Forelimb muscle (tissue), 1 donor: ENCODE results near the gene SLC9A5. TPM values are rescaled to one million over a fixed set of nuclear protein-coding genes. Genes with fewer than 3 reads are reported as not detected.

Experiments used
- DNase-seq: peaks from one replicate; pipeline ENCODE4 v3.0.0-alpha.2; 2013; ENCODE audit warnings: low read depth
- polyA plus RNA-seq: library from polyadenylated mRNA; unstranded; fragments of 120-200 nt; gene quantifications from one replicate; pipeline ENCODE4 v1.2.1, GENCODE V29; 2013; ENCODE audit not compliant: insufficient read length

The SLC9A5 gene, protein sequence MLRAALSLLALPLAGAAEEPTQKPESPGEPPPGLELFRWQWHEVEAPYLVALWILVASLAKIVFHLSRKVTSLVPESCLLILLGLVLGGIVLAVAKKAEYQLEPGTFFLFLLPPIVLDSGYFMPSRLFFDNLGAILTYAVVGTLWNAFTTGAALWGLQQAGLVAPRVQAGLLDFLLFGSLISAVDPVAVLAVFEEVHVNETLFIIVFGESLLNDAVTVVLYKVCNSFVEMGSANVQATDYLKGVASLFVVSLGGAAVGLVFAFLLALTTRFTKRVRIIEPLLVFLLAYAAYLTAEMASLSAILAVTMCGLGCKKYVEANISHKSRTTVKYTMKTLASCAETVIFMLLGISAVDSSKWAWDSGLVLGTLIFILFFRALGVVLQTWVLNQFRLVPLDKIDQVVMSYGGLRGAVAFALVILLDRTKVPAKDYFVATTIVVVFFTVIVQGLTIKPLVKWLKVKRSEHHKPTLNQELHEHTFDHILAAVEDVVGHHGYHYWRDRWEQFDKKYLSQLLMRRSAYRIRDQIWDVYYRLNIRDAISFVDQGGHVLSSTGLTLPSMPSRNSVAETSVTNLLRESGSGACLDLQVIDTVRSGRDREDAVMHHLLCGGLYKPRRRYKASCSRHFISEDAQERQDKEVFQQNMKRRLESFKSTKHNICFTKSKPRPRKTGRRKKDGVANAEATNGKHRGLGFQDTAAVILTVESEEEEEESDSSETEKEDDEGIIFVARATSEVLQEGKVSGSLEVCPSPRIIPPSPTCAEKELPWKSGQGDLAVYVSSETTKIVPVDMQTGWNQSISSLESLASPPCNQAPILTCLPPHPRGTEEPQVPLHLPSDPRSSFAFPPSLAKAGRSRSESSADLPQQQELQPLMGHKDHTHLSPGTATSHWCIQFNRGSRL
- 1.2 TPM for polyA plus RNA-seq

DNA sequence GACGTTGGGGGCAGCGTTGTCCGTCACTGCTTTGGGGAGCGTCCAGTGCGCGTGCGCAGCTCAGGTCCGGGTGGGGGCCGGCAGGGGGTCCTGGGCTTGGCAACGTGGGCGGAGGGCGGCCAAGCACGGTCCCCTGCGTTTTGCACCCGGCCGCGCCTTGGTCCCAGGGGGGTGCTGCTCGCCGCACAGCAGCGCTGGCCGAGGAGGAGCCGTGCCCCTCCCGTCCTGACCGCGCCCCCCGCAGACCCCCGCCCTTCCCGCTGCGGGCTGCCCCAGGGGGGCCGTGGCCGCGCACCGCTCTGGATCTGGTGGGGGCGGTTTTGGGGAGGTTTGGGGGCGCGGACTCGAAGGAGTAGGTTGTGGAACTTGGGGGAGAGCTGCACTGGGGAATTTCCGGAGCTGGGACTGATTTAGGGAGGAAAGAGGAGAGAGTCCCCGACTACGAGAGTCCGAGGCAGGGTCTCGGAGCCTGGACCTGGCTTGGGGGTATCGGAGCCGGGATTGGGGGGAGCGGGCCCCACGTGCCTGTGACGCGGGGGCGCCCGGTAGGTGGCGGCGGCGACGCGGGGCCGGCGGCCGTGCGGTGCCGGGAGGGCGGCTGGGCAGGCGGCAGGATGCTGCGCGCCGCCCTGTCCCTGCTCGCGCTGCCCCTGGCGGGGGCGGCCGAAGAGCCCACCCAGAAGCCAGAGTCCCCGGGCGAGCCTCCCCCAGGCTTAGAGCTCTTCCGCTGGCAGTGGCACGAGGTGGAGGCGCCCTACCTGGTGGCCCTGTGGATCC is at the start of gene SLC9A5:
Gene SLC9A5 (plus strand): TSS at position 579 of the 777 bp plus-strand sequence. CDS start 36 bp downstream, at position 615.
- DNase-seq = no peak

GRCh38 chr16:67199011-67199807 is 49.6 kb upstream of the SLC9A5 start, which contains the start of gene ELMO3:
Gene ELMO3, plus strand, starts transcription at chr16:67199131. Its CDS starts 196 bp downstream, at chr16:67199327.
- no peak for DNase-seq

DNA sequence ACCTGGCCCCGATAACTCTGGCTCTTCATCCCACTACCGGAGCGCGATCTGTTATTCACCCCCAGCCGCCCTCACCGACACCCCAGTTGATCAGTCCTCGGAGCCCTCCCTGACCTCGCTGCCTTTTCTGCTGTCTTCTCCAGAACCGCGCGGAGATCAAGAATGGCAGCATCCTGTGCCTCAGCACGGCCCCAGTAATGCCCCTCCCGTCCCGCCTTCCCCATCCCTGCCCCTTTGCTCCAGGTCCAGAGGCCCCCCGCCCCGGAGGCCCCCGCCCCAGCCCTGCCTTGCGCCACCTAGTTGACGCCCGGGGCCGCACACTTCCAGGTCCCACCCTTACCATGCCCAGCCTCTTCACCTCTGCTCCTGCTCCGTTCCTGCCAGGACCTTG is 49.0 kb upstream of the SLC9A5 start:
- no peak for DNase-seq

- DNase-seq = no peak
These were observed 48.3 kb upstream of the SLC9A5 start for GRCh38 chr16:67200491-67200890.

GRCh38 chr16:67201411-67202345 is 47.1 kb upstream of the SLC9A5 start:
- no peak for DNase-seq

GRCh38 chr16:67202426-67202825 is 46.4 kb upstream of the SLC9A5 start:
- DNase-seq = no peak

- no peak for DNase-seq
These were observed 45.8 kb upstream of the SLC9A5 start for GRCh38 chr16:67202956-67203493.

- no peak for DNase-seq
These were observed 44.7 kb upstream of the SLC9A5 start for GRCh38 chr16:67204076-67204475.

GRCh38 chr16:67206129-67206837 is 42.5 kb upstream of the SLC9A5 start:
- DNase-seq = no peak

DNA sequence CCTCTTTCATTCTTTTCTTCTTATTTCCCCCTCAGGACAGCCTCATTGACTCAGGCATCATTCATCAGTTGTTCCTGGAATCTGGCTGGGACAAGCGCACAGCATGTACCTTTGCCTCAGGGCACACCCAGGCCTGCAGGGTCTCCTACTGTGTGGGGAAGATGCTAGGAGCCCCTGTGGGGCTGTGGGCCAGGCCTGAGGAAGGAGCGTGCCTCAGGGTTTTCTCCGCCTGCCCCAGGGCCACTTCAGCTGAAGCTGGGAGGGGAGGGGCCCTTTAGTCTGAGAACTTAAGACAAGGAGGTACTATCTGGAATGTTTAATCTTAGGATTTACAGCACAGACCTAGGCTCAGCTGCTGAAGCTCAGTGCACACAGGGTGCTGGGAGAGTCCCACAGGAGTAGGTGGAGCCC is 41.9 kb upstream of the SLC9A5 start:
- no peak for DNase-seq

- no peak for DNase-seq
These were observed 41.3 kb upstream of the SLC9A5 start for GRCh38 chr16:67207249-67208091.

GRCh38 chr16:67208154-67208896 is 40.5 kb upstream of the SLC9A5 start:
- DNase-seq = no peak

GRCh38 chr16:67209565-67209964 is 39.2 kb upstream of the SLC9A5 start:
- DNase-seq = no peak

DNA sequence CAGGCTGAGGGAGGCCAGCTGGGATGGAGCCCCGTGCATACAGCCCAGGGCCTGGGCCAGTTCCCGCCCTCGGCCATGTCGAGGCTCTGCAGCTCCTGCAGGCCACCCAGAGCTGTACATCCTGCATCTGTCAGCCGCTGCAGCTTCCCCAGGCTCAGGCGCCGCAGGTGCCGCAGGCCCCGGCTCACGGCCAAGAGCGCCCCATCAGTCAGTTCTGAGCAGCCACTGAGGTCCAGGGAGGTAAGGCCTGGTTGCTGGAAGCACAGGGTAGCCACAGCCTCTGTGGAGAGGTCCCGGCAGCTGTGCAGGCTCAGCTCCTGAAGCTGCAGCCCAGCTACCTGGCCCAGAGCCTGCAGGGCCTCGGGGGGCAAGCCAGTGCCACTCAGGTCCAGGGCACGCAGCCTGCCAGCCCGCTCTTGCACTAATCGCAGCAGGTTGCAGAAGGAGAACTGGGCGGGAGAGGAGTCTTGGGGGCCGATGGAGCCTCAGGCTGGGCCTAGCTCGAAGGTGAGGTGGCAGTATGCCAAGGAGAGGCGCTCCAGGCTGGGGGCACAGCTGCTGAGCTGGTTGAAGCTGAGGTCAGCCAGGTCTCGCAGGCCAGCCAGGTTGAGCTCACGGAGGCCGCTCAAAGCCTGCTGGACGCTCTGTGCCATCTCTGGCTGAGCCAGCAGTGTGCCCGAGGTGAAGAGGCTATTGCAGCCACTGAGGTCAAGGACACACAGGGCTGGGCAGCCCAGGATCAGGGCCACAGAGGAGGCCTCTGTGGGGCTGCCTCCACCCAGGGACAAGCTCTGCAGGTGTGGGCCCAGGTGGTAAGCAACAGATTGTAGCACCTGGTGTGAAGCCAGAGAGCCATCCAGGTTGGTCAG is 38.5 kb upstream of the SLC9A5 start:
- no peak for DNase-seq

DNA sequence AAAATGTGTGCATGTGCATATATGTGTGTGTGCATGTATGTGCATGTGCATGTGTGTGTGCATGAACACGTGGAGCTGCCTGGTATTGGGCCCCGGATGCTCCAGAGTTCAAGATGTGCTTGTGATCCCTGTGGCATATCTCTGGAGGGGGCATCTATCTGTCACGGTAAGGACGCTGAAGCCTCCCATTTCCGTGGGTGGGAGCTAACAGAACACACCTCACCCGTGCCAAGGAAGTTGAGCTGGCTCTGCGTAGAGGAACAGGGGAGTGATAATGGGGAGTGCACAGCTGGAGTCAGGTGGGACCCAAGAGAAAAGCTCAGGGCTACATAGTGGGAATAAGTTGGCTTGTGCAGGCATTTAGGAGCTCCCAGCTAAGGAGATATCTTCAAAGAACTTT is 37.1 kb upstream of the SLC9A5 start:
- DNase-seq = no peak

DNA sequence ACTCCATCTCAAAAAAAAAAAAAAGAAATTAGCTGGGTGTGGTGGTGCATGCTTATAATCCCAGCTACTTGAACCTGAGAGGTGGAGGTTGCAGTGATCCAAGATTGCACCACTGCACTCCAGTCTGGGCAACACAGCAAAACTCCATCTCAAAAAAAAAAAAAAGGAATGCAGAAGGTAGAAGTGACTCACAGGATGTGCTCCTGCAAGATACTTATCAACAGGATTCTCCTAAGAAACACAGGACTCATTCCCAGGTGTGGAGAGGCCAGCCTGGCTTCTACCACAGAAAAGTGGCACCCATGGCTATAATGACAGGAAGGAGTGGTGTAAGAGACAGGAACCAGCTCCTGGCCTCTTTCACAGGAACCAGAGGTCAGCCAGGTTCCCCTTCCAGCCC is 36.0 kb upstream of the SLC9A5 start:
- no peak for DNase-seq
